AG10803 (cell line): ENCODE data around the gene S100A8.
A peak's percentile ranks its signal among the peaks of the same experiment; 100 is the strongest.
"Not testable (repeated sequence)": the region's sequence is repeated elsewhere in the genome, so short reads cannot be mapped to it uniquely, and the experiment has no call there.

Source experiments
- DNase-seq: peaks from one replicate; pipeline ENCODE4 v3.0.0; 2010; ENCODE audit warnings: low read depth
- H3K4me3 ChIP-seq: 2 replicates; pipeline ENCODE4 v1.5.1; 2011; ENCODE audit warnings: mild to moderate bottlenecking, low read length, control low read depth
- CTCF ChIP-seq: conservative IDR thresholded peaks from 2 replicates; pipeline ENCODE4 v1.5.1; 2011; ENCODE audit warnings: mild to moderate bottlenecking, low read length, control low read depth, inconsistent platforms

S100A8 gene

DNA sequence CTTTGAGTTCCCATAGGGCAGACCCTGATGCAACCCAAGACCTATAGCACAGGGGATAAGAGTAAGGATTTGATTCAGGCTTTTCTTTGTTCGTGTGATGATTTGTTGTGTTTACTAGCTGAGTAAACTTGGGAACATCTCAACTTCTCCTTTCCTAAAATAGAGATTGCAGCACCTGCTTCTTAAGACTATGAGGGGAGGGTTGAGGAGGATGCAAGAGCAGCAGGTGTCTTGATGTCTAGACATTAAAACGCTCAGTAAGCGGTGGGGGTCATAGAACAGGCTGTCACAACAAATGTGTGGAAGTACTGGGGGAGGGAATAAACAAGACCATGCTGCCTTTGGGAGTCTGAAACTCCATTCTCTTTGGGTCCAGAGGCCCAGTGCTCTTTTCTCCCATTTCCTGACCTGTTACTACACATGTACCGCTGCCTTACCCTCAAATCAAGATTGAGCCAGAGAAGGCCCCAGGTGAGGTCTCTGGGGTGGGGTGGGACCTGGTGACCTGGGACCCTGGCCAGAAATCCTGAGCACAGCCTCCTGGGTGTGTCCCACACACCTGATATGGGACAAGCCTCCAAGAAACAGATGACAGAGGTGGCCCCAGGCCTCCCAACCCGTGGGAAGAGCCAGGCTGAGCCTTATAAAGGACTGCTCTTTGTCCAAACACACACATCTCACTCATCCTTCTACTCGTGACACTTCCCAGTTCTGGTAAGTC is 25.1 kb upstream of the S100A8 start, which contains the start of gene S100A7A:
Gene S100A7A (plus strand): TSS at position 671 of the 721 bp plus-strand sequence. CDS start 1,563 bp downstream, outside the sequence.
- H3K4me3 ChIP-seq = no peak within 1 kb of the TSS
- DNase-seq = no peak
- no peak for TF ChIP-seq CTCF

DNA sequence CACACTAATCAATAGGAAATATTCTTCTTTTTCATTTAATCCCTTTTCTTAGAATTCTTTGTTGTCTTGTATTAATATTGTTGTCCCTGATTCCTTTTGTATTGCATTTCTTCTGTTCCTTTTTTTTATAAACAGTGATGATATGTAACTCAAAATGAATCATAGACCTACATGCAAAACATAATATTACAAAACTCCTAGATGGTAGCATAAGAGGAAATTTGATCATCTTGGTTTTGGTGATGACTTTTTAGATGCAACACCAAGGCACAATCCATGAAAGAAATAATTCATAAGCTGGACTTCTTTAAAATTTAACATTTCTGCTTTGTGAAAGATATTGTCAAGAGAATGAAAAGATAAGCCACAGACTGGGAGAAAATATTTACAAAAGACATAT is 23.1 kb upstream of the S100A8 start:
- DNase-seq, H3K4me3 ChIP-seq: not testable (repeated sequence)

DNA sequence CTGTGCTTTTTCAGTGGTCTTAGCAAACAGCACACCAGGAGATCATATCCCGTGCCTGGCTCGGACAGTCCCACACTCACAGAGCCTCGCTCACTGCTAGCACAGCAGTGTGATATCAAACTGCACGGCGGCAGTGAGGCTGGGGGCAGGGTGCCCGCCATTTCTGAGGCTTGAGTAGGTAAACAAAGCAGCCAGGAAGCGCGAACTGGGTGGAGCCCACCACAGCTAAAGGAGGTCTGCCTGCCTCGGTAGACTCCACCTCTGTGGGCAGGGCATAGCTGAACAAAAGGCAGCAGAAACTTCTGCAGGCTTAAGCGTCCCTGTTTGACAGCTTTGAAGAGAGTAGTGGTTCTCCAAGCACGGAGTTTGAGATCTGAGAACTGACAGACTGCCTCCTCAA is 16.4 kb upstream of the S100A8 start:
- not testable (repeated sequence) for DNase-seq, H3K4me3 ChIP-seq

DNA sequence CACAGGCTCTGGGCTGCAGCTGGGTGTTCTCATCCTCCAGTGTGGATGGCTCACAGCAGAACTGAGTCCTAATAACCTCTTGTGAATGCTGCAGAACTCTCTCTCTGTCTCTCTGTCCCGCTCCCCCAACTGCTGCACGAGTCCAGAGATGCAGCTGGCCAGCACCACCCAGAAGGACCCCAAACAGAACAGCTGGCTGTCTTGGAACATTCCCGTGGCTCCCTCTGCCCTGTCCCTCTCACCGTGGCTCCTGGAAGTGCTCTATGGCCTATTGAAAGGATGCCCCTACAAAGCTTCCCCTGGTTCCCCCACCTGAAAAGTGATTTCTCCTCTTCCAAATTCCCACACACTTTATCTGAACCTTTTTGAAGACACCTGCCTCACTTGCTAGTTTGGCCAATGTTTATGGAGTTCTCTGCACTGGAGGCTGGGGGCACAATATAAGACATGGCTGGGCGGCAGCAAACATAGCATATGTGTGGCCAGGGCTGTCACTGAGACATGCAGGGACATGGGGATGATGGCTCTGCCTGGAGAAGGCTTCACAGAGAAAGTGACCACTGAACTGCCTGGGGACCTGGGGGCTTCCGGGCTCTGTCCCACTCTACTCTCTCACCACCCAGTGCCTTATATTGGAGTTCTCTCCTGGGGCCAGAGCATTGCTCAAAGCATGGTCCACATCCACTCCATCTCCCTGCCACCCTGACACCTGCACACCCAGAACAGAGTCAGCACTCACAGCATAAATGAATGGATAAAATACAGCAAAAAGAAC is 15.1 kb upstream of the S100A8 start:
- DNase-seq, H3K4me3 ChIP-seq: not testable (repeated sequence)

GRCh38 chr1:153404768-153405167 is 13.9 kb upstream of the S100A8 start:
- no peak for DNase-seq
- H3K4me3 ChIP-seq = no peak overlapping the region
- peak; percentile 32 for TF ChIP-seq CTCF

GRCh38 chr1:153404086-153404635 is 13.3 kb upstream of the S100A8 start:
- no peak for DNase-seq
- TF ChIP-seq CTCF = no peak
- no peak overlapping the region for H3K4me3 ChIP-seq

- no peak for DNase-seq
- no peak for TF ChIP-seq CTCF
- H3K4me3 ChIP-seq = no peak overlapping the region
Measured at GRCh38 chr1:153403421-153404085, 12.7 kb upstream of the S100A8 start.

GRCh38 chr1:153402226-153402625 is 11.4 kb upstream of the S100A8 start:
- DNase-seq = no peak
- TF ChIP-seq CTCF = no peak
- H3K4me3 ChIP-seq = no peak overlapping the region
